ENCODE measurements around the gene PKD2L1. TPM values are rescaled to one million over a fixed set of nuclear protein-coding genes. Genes with fewer than 3 reads are reported as not detected.

The PKD2L1 gene
- total and polyA plus RNA-seq, 2 of the 8 experiments (the other 6 are each of a cell fraction or from before 2014, with no cell fraction given): 0.20 to 0.33 TPM

- Histone ChIP-seq H3K4me1 (replicated peaks in 1 of 4; ENCODE audit: control insufficient read depth in 3 of 4, insufficient read depth in 4 of 4, low read length in 3 of 4) (no peaks in the 10 kb centered on the region; a peak in 1 of 7 replicates), H4K91ac (replicated peaks; ENCODE audit: insufficient read length, low read length) (no peak overlapping the region), H3K27ac (ENCODE audit: low read depth, low read length) (no peak overlapping the region), H3K79me1 (ENCODE audit: low read depth, low read length) (no peaks in the 10 kb centered on the region), H2AFZ (ENCODE audit: low read length) (no peak overlapping the region), H3K79me2 (ENCODE audit: control insufficient read depth in 1 of 2, insufficient read depth in 2 of 2, low read length in 2 of 2) (no peaks in the 10 kb centered on the region), H3K23me2 (ENCODE audit: low read depth, low read length) (no peaks in the 10 kb centered on the region), H2BK5ac (ENCODE audit: low read depth, low read length) (no peak overlapping the region), H2BK15ac (ENCODE audit: low read length) (no peak overlapping the region), H3K18ac (ENCODE audit: extremely low read depth, low read length) (no peak overlapping the region), H4K20me1 (replicated peaks in 1 of 2; ENCODE audit: control insufficient read depth in 1 of 2, insufficient read depth in 2 of 2, low read length in 2 of 2) (no peaks in the 10 kb centered on the region), H2BK120ac (replicated peaks; ENCODE audit: low read depth, low read length) (no peak overlapping the region), H3K27me3 (replicated peaks in 1 of 4; ENCODE audit: control insufficient read depth in 3 of 4, extremely low read depth in 1 of 4, insufficient read depth in 3 of 4, low read length in 3 of 4) (no peaks in the 10 kb centered on the region; a peak in 3 of 7 replicates), H3K23ac (ENCODE audit: insufficient read length) (no peak overlapping the region), H3K4me3 (ENCODE audit: extremely low read depth in 1 of 4, insufficient read depth in 2 of 4, low read depth in 3 of 4, low read length in 4 of 4) (no peak overlapping the region), H2BK20ac (ENCODE audit: low read length) (no peak overlapping the region), H3K36me3 (ENCODE audit: control insufficient read depth in 2 of 4, insufficient read depth in 4 of 4, low read length in 3 of 4) (no peaks in the 10 kb centered on the region), H3K14ac (ENCODE audit: insufficient read length) (no peak overlapping the region), H3K4ac (replicated peaks; ENCODE audit: insufficient read length, low read depth, low read length) (no peak overlapping the region), H4K5ac (ENCODE audit: insufficient read length, low read depth, low read length) (no peak overlapping the region), H3K4me2 (ENCODE audit: insufficient read depth in 1 of 2, low read depth in 2 of 2, low read length in 2 of 2) (no peak overlapping the region), H3K56ac (replicated peaks; ENCODE audit: insufficient read length, low read depth, low read length) (no peak overlapping the region), H4K8ac (ENCODE audit: extremely low read depth, insufficient read depth, low read length) (no peak overlapping the region), H3K9me3 (ENCODE audit: insufficient read depth in 2 of 2, low read depth in 1 of 2, low read length in 1 of 2) (no peaks in the 10 kb centered on the region), H2AK5ac (ENCODE audit: low read depth, low read length) (no peak overlapping the region), H3K9ac (replicated peaks in 1 of 4; ENCODE audit: extremely low read depth in 1 of 4, low read depth in 3 of 4, low read length in 3 of 4) (no peak overlapping the region), H2BK12ac (ENCODE audit: low read depth, low read length) (no peak overlapping the region)
- POLR2A ChIA-PET (ENCODE audit: partially characterized antibody): no interaction called here
- DNase-seq (ENCODE audit: low read depth in 1 of 2, low spot score in 2 of 2) (no peak), FAIRE-seq (no peak)
- CTCF ChIA-PET (ENCODE audit: partially characterized antibody): interaction anchor here (0.7 to 21.7 kb wide), 8 partner anchors 9 to 190 kb away, joined by 3 to 226 read pairs (median 8); no protein-coding TSS in a partner anchor
- WGBS, 2 experiments (ENCODE audit: extremely low coverage in 1 of 2, insufficient coverage in 1 of 2, insufficient read length in 1 of 2, insufficient replicate concordance in 2 of 2, low coverage in 1 of 2, low lambda C conversion rate in 2 of 2, missing lambda C conversion rate in 1 of 2): 62% methylated on average over 5 of the region's 5 CpGs; no CpG with 5 or more reads in 1 of the 2 experiments
- TF ChIP-seq HDAC2 (IDR thresholded peaks at IDR 0.05; ENCODE audit: borderline replicate concordance in 1 of 2, low read depth in 2 of 2, low read length in 2 of 2) (no peak), YY1 (IDR thresholded peaks at IDR 0.05; ENCODE audit: low read depth, low read length) (no peak), USF2 (IDR thresholded peaks at IDR 0.05; ENCODE audit: low read length) (no peak), CBX5 (IDR thresholded peaks at IDR 0.05; ENCODE audit: low read depth, low read length) (no peak), TCF12 (IDR thresholded peaks at IDR 0.05; ENCODE audit: low read depth, low read length) (no peak), NRF1 (IDR thresholded peaks at IDR 0.05; ENCODE audit: low read depth, low read length) (no peak)
Measured at GRCh38 chr10:100328198-100328597, 1.8 kb downstream of the PKD2L1 start.

Data from H1 (cell line).